ENCODE data around the gene PRKAG1.

- TF ChIP-seq CTCF (IDR thresholded peaks at IDR 0.05) (no peak), POLR2A (IDR thresholded peaks at IDR 0.05) (no peak)
Observed at GRCh38 chr12:48954841-48955501, 63.6 kb downstream of the PRKAG1 start.

All from Peyer's patch (tissue), 4 donors.